GM18502 (cell line): ENCODE data around the gene FIZ1.

ENCODE experiments used
- ATAC-seq: cut with Tn5 transposase; IDR thresholded peaks from one replicate; pipeline ENCODE4 v1.9.1; 2021; ENCODE audit warnings: mild to moderate bottlenecking; ENCODE audit not compliant: unreplicated experiment, poor library complexity

Gene FIZ1

GRCh38 chr19:55546822-55547614, 52.3 kb downstream of the FIZ1 start:
- no peak for ATAC-seq

DNA sequence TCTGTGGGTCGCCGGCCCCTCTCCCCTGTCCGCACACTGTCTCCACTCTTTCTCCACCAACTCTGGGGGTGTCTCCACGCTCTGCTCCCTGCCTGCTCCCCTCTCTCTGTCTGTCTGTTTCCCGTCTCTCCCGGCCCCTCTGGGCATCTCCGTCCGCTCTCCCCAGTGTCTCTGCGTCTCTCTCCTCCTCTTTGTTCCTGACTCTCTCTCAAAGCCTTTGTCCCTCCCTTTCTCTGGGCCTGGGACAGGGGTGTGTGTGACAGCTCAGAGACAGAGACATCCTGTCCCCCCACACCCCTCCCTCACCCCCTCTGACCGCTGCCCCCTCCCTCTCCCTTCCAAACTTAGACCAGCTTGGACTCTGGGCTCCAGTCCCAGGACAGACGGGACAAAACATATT, 53.3 kb downstream of the FIZ1 start:
- no peak for ATAC-seq

DNA sequence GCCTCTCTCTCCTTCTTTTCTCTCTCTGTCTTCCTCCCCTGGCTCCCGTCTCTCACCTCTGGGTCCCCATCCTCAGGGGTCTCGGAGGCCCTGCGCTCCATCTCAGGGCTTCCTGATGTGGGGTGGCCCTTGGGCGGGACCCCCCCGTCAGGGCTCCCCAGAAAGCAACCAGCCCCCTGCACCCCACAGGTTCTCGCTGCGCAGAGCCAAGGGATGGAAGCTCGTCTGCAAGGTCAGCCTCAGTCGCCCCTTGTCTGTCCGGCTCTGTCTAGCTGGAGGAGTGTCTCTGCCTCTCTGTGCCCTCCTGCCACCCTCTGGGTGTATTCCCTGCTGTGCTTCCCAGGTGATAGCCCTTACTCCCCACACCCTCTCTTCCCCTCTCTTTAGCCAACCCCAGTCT, 53.9 kb downstream of the FIZ1 start, which contains the start of gene SBK3:
Gene SBK3, minus strand, starts transcription at position 101 of the 400 bp plus-strand sequence. Its CDS starts 0 bp downstream, at position 101.
- no peak for ATAC-seq

- ATAC-seq: no peak
These were observed 54.4 kb downstream of the FIZ1 start for GRCh38 chr19:55544776-55545439.

DNA sequence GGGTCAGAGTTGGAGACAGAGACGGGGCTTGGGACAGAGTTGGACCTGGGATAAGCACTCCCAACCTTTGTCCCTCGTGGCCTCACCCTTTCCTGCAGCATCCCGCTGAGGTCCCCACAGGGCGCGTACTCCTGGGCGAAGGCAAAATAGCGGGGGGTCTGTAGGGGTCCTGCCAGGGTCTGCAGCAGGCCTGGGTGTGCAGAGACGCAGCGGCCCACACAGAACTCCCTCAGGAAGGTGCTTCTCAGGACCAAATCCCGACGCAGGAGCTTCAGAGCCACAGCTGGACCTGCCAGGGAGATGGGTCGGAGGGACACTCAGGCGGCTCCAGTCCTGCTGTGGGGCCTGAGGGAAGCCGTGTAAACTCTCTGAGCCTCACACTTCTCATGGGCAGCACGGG, 55.3 kb downstream of the FIZ1 start:
- no peak for ATAC-seq

- ATAC-seq: no peak
These were observed 55.8 kb downstream of the FIZ1 start for GRCh38 chr19:55543567-55543966.

DNA sequence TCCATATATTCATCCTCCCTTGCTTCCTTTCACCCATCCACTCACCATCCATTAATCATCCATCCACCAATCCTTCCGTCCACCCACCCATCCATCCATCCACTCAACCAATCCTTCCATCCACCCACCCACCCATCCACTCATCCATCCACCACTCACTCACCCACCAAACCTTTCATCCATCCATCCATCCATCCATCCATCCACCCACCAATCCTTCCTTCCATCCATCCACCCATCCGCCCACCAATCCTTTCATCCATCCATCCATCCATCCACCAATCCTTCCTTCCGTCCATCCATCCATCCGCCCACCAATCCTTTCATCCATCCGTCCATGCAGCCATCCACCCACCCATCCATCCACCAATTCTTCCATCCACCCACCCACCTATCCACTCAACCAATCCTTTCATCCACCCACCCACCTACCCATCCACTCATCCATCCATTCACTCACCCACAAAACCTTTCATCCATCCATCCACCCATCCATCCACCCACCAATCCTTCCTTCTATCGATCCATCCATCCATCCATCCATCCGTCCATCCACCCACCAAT, 56.9 kb downstream of the FIZ1 start:
- ATAC-seq: no peak
